DND-41 (cell line): ENCODE measurements around the gene DPP6.
"Not testable (repeated sequence)": the region's sequence is repeated elsewhere in the genome, so short reads cannot be mapped to it uniquely, and the experiment has no call there.

ENCODE experiments used
- CTCF ChIP-seq: IDR thresholded peaks from 2 replicates; pipeline ENCODE4 v1.5.1; 2012; ENCODE audit warnings: borderline replicate concordance, low read length, moderate library complexity, mild to moderate bottlenecking; ENCODE audit not compliant: poor library complexity, severe bottlenecking; ENCODE audit errors: extremely low read depth
- EZH2 ChIP-seq: IDR thresholded peaks from 3 replicates; pipeline ENCODE4 v1.6.1; 2012; ENCODE audit warnings: borderline replicate concordance, low read depth, mild to moderate bottlenecking, moderate library complexity, low read length, inconsistent platforms; ENCODE audit not compliant: severe bottlenecking

- TF ChIP-seq CTCF, EZH2: not testable (repeated sequence)
Observed at GRCh38 chr7:154051006-154051642, 1.1 kb upstream of the DPP6 start.
